ENCODE measurements around the gene KANK4.
"Not testable (repeated sequence)": the region's sequence is repeated elsewhere in the genome, so short reads cannot be mapped to it uniquely, and the experiment has no call there.

The KANK4 gene

DNA sequence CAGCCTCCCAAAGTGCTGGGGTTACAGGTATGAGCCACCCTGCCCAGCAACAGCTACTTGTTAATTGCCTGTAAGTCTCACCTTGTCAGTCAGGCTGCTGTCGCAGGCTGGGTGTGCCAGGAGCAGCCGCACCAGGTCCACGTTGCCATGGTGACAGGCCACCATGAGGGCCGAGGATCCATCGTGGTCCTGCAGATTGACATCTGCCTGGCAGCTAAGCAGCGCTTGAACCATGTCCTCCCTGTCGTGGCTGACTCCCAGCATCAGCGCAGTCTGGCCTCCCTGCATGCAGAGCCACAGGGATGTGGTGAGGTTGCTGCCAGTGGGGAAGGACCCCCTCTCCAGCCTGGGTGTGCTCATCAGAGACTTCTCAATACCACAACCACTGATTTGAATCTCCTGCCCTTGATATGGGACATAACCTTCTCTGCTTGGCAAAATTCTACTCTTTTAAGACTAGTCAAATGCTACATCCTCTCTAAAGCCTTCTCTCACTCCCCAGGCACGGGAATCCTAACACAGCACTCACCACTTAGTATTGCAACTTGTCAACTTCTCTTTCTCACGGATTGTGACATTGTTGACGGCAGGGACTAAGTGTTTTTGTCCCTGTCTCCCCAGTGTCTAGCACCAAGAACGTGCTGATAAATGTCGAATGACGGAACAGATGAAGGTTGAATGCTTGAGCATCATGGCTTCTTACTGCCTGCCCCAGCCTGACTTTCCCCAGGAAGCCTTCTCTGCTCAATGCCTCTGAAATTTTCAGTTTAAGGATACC lies 71.7 kb downstream of the KANK4 start:
- no peak overlapping the region for H3K4me3 ChIP-seq (ENCODE audit: low read depth, low read length)
- DNase-seq (ENCODE audit: low read depth): no peak

DNA sequence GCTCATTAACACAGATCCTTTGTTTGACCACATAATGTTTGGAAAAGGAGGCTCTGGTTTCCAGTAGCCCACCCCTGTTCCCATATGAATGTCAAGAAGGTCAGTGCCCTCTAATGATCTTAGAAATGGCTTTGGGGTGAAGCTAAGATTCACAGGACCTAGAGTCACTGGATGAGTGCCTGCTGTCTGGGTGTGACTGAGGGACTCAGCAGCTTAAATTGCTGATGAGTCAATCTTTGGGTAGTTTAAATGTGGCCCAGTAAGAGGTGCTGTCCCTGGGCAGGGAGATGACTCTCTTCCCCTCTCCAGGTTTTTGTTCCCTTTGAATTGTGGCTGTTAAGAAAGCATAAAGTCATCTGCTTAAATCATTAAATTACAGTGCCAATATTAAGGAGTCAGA lies 74.0 kb downstream of the KANK4 start:
- no peak for DNase-seq (ENCODE audit: low read depth)

GRCh38 chr1:62244380-62244779 lies 74.9 kb downstream of the KANK4 start:
- not testable (repeated sequence) for DNase-seq (ENCODE audit: low read depth); H3K4me3 ChIP-seq (ENCODE audit: low read depth, low read length)

More for the DNA sequence above, 74.0 kb downstream of the KANK4 start:
- no peak overlapping the region for H3K4me3 ChIP-seq (ENCODE audit: low read depth, low read length)

GRCh38 chr1:62241371-62242131 lies 77.7 kb downstream of the KANK4 start:
- H3K4me3 ChIP-seq (ENCODE audit: low read depth, low read length): no peak overlapping the region
- DNase-seq (ENCODE audit: low read depth): no peak

GRCh38 chr1:62240651-62241370 lies 78.4 kb downstream of the KANK4 start:
- no peak overlapping the region for H3K4me3 ChIP-seq (ENCODE audit: low read depth, low read length)
- no peak for DNase-seq (ENCODE audit: low read depth)

GRCh38 chr1:62239652-62240403 lies 79.4 kb downstream of the KANK4 start:
- DNase-seq (ENCODE audit: low read depth); H3K4me3 ChIP-seq (ENCODE audit: low read depth, low read length): not testable (repeated sequence)

- no peak for DNase-seq (ENCODE audit: low read depth)
Observed at GRCh38 chr1:62238507-62238906, 80.7 kb downstream of the KANK4 start.

GRCh38 chr1:62237950-62238374 lies 81.3 kb downstream of the KANK4 start:
- no peak overlapping the region for H3K4me3 ChIP-seq (ENCODE audit: low read depth, low read length)
- DNase-seq (ENCODE audit: low read depth): no peak

More at GRCh38 chr1:62238507-62238906, 80.7 kb downstream of the KANK4 start:
- H3K4me3 ChIP-seq (ENCODE audit: low read depth, low read length): no peak overlapping the region

GRCh38 chr1:62237361-62237760 lies 81.9 kb downstream of the KANK4 start:
- DNase-seq (ENCODE audit: low read depth): no peak
- no peak overlapping the region for H3K4me3 ChIP-seq (ENCODE audit: low read depth, low read length)

DNA sequence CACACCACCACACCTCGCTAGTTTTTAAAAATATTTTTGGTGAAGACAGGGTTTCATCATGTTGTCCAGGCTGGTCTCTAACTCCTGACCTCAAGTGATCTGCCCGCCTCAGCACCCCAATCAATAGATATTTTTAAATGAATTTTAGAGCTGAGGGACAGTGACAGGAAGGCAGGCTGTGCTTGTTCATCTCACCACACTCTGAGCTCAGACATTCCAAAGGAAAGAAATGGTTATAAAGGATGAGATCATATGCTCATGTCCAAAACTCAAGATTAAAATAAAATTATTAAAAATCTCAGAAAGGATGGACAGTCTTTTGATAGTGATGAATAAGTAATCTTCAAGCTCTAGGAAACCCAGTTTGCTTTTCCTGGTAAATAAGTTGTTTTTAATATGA lies 83.7 kb downstream of the KANK4 start:
- no peak for DNase-seq (ENCODE audit: low read depth)
- H3K4me3 ChIP-seq (ENCODE audit: low read depth, low read length): no peak overlapping the region

DNA sequence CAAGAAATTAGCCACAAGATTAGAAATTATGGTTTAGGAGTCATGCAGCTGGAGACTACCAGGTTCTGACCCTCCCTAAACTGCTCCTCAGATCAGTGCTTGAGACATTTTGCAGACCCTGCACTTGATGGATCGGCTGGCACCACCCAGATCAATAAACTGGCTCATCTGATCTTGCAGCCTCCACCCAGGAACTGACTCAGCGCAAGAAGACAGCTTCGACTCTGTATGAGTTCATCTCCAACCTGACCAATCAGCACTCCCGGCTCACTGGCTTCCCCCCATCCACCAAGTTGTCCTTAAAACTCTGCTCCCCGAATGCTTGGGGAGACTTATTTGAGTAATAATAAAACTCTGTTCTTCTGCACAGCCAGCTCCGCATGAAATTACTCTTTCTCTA lies 84.5 kb downstream of the KANK4 start:
- no peak for DNase-seq (ENCODE audit: low read depth)
- H3K4me3 ChIP-seq (ENCODE audit: low read depth, low read length): no peak overlapping the region

DNA sequence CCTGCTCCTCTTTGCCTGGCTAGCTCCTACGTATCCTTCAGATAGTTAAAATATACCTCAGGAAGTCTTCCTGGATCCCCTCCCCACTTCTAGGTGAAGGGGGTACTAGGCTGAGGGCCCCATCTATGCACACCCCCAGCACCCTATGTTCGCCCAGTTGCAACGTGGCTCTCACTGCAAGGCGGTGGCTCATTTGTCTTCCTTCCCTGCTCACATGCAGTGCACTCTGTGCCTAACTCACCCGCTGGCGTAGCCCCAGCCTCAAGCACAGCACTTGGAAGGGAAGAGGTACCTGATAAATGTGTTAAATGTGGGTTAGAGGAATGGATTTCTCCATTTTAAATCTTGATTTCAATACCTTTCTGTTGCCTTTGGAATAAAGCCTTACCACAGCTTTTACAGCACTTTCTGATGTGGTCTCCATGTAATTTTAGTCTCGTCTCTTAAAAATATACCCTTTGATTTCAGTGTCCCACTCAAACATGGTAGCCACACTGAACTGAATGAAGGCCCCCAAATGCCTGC lies 85.2 kb downstream of the KANK4 start:
- H3K4me3 ChIP-seq (ENCODE audit: low read depth, low read length): no peak overlapping the region
- no peak for DNase-seq (ENCODE audit: low read depth)

GRCh38 chr1:62232871-62233278 lies 86.4 kb downstream of the KANK4 start:
- no peak overlapping the region for H3K4me3 ChIP-seq (ENCODE audit: low read depth, low read length)
- DNase-seq (ENCODE audit: low read depth): no peak

GRCh38 chr1:62230718-62231117 lies 88.5 kb downstream of the KANK4 start:
- no peak overlapping the region for H3K4me3 ChIP-seq (ENCODE audit: low read depth, low read length)
- DNase-seq (ENCODE audit: low read depth): peak; percentile 47

DNA sequence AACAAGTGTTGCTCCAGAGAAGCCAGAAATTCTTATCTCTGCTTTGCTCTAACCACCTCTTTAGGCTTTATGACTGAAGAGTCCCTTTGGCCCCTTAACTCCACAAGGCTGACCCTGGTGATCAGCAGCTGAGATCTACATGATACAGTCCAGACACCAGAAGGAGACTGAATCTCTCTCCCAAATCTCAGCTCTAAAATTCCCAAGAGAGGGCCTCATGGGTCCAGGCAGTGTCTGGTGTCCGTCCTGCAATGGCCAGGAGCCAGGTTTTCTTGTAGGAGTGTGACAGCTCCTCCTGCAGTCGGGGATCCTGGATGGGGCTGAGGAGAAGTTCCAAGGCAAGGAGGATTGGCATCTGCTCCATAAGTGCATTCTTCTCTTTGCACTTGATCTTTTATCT lies 89.3 kb downstream of the KANK4 start:
- no peak for DNase-seq (ENCODE audit: low read depth)

DNA sequence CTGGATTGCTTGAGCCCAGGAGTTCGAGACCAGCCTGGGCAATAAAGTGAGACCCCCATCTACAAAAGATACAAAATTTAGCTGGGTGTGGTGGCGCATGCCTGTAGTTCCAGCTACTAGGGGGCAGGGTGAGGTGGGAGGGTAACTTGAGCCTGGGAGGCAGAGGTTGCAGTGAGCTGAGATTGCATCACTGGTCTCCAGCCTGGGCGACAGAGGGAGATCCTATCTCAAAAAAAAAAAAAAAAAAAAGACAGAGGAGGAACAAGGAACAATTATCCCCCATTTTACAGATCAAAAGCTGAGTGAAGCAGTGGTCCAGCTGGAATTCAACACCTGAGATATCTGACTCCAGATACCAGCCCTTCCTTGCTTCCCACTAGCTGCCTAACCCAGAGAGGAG lies 89.8 kb downstream of the KANK4 start:
- DNase-seq (ENCODE audit: low read depth): no peak
- H3K4me3 ChIP-seq (ENCODE audit: low read depth, low read length): no peak overlapping the region

More for the DNA sequence above, 89.3 kb downstream of the KANK4 start:
- no peak overlapping the region for H3K4me3 ChIP-seq (ENCODE audit: low read depth, low read length)

DNA sequence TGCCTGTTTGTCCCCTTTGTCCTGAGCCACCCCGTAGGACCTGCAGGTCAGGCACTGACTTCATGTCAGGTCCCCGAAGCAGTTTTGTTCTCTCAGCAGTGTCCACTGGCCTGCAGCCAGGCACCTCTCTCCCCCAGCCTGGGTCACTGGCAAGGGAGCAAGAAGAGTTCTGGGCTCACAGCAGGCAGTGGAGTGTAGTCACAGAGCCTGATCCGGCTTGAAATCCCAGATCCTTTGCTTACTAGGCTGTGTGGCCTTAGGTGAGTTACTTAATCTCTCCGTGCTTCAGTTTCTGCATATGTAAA lies 90.4 kb downstream of the KANK4 start:
- H3K4me3 ChIP-seq (ENCODE audit: low read depth, low read length): no peak overlapping the region
- no peak for DNase-seq (ENCODE audit: low read depth)

DNA sequence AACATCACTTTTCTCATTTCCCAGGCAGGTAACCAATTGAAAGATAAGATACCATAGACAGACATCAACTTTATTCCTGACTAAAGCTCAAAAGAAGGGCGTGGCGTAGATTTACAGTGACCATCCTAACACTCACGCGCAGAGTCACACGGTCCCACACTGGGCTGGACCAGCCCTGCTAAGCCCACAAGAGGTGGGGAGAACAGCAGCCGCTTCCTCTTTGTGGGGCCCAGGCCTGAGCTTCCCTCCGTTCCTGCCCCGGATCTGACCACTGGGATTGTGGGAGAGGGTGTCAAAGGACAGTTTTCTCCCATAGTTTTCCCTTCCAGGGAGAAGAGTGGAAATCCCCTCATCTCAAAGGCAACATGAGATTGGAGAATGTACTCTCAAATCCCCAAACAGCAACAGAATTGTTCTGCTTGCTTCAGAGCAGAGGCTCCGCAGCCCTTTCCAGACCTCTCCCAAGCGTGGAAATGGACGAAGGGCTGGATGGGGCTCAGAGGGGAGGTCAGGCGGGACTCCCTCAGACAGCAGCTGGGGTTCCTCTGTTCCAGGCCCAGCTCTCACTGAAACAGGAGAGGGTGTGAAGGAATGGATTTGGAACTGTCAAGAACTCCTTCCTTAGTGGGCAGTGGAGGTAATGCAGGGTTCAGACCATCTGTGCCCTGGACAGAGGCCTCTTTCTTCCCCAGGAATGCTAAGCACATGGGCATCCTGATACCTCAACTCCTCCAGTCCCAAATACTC lies 90.9 kb downstream of the KANK4 start:
- no peak for DNase-seq (ENCODE audit: low read depth)
- H3K4me3 ChIP-seq (ENCODE audit: low read depth, low read length): no peak overlapping the region

DNA sequence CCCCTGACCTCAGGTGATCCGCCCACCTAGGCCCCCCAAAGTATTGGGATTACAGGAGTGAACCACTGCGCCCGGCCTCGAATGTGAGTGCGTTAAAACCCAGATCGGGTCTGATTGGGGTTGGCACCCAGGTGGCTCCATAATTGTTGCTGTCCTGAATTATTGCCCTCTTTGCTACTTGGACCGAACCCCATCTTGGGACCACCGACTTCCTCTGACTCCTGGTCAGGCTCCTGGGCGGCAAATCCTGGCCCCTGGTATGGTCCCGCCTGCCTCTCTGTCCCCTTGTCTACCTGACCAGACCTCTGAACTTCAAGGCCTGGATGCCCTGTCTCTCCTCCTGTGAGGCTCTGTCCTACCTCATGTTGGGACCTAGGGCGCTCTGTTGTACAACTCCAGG lies 91.7 kb downstream of the KANK4 start:
- no peak overlapping the region for H3K4me3 ChIP-seq (ENCODE audit: low read depth, low read length)
- no peak for DNase-seq (ENCODE audit: low read depth)
